ENCODE results near the gene PXDN.
A peak's percentile ranks its signal among the peaks of the same experiment; 100 is the strongest.
"Not testable (repeated sequence)": the region's sequence is repeated elsewhere in the genome, so short reads cannot be mapped to it uniquely, and the experiment has no call there.

The PXDN gene

GRCh38 chr2:1781291-1782080 is 37.2 kb upstream of the PXDN start:
- H3K4me3 Mint-ChIP-seq, result peak overlapping the region; percentile 61
- H3K27me3 Mint-ChIP-seq, result peaks cover 3% of the 10 kb centered on the region
- H3K4me1 Mint-ChIP-seq (ENCODE audit: low read depth), result peaks cover 45% of the 10 kb centered on the region
- H3K36me3 Mint-ChIP-seq (ENCODE audit: low read depth), result no peaks in the 10 kb centered on the region
- peak; percentile 63 for DNase-seq
- H3K9me3 Mint-ChIP-seq, result no peaks in the 10 kb centered on the region
- peak overlapping the region; percentile 86 for H3K27ac Mint-ChIP-seq

GRCh38 chr2:1780693-1781092 is 36.4 kb upstream of the PXDN start:
- peaks cover 3% of the 10 kb centered on the region for H3K27me3 Mint-ChIP-seq
- no peaks in the 10 kb centered on the region for H3K9me3 Mint-ChIP-seq
- DNase-seq, result no peak
- peak overlapping the region; percentile 61 for H3K4me3 Mint-ChIP-seq
- peak overlapping the region; percentile 86 for H3K27ac Mint-ChIP-seq
- H3K36me3 Mint-ChIP-seq (ENCODE audit: low read depth), result no peaks in the 10 kb centered on the region
- H3K4me1 Mint-ChIP-seq (ENCODE audit: low read depth), result peaks cover 45% of the 10 kb centered on the region

- DNase-seq; H3K36me3 Mint-ChIP-seq (ENCODE audit: low read depth); H3K27me3 Mint-ChIP-seq; H3K4me3 Mint-ChIP-seq; H3K27ac Mint-ChIP-seq; H3K9me3 Mint-ChIP-seq: not testable (repeated sequence)
- H3K4me1 Mint-ChIP-seq (ENCODE audit: low read depth), result peaks cover 45% of the 10 kb centered on the region
Measured at GRCh38 chr2:1780054-1780453, 35.7 kb upstream of the PXDN start.

GRCh38 chr2:1778566-1778965 is 34.3 kb upstream of the PXDN start:
- DNase-seq, result no peak
- no peak overlapping the region for H3K4me3 Mint-ChIP-seq
- H3K4me1 Mint-ChIP-seq (ENCODE audit: low read depth), result peaks cover 36% of the 10 kb centered on the region
- no peaks in the 10 kb centered on the region for H3K9me3 Mint-ChIP-seq
- no peaks in the 10 kb centered on the region for H3K27me3 Mint-ChIP-seq
- no peaks in the 10 kb centered on the region for H3K36me3 Mint-ChIP-seq (ENCODE audit: low read depth)
- H3K27ac Mint-ChIP-seq, result no peak overlapping the region

GRCh38 chr2:1777781-1778180 is 33.5 kb upstream of the PXDN start:
- Mint-ChIP-seq H3K4me3 (no peak overlapping the region), H3K9me3 (no peaks in the 10 kb centered on the region), H3K4me1 (ENCODE audit: low read depth) (peaks cover 33% of the 10 kb centered on the region), H3K27ac (peak overlapping the region; percentile 10), H3K27me3 (no peaks in the 10 kb centered on the region), H3K36me3 (ENCODE audit: low read depth) (no peaks in the 10 kb centered on the region)
- no peak for DNase-seq

- no peaks in the 10 kb centered on the region for H3K36me3 Mint-ChIP-seq (ENCODE audit: low read depth)
- no peak for DNase-seq
- H3K4me3 Mint-ChIP-seq, result no peak overlapping the region
- H3K27ac Mint-ChIP-seq, result no peak overlapping the region
- no peaks in the 10 kb centered on the region for H3K9me3 Mint-ChIP-seq
- H3K27me3 Mint-ChIP-seq, result no peaks in the 10 kb centered on the region
- H3K4me1 Mint-ChIP-seq (ENCODE audit: low read depth), result peaks cover 27% of the 10 kb centered on the region
Measured at GRCh38 chr2:1777156-1777555, 32.8 kb upstream of the PXDN start.

GRCh38 chr2:1775511-1776035 is 31.3 kb upstream of the PXDN start:
- no peak for DNase-seq
- Mint-ChIP-seq H3K27me3 (no peaks in the 10 kb centered on the region), H3K4me3 (no peak overlapping the region), H3K36me3 (ENCODE audit: low read depth) (no peaks in the 10 kb centered on the region), H3K4me1 (ENCODE audit: low read depth) (peaks cover 12% of the 10 kb centered on the region), H3K27ac (no peak overlapping the region), H3K9me3 (no peaks in the 10 kb centered on the region)

GRCh38 chr2:1774929-1775328 is 30.6 kb upstream of the PXDN start:
- no peak for DNase-seq
- Mint-ChIP-seq H3K4me1 (ENCODE audit: low read depth) (peaks cover 12% of the 10 kb centered on the region), H3K27ac (no peak overlapping the region), H3K4me3 (no peak overlapping the region), H3K9me3 (no peaks in the 10 kb centered on the region), H3K36me3 (ENCODE audit: low read depth) (no peaks in the 10 kb centered on the region), H3K27me3 (no peaks in the 10 kb centered on the region)

GRCh38 chr2:1773883-1774282 is 29.6 kb upstream of the PXDN start:
- Mint-ChIP-seq H3K9me3 (no peaks in the 10 kb centered on the region), H3K4me1 (ENCODE audit: low read depth) (peaks cover 12% of the 10 kb centered on the region), H3K4me3 (no peak overlapping the region), H3K36me3 (ENCODE audit: low read depth) (no peaks in the 10 kb centered on the region), H3K27ac (no peak overlapping the region), H3K27me3 (no peaks in the 10 kb centered on the region)
- DNase-seq, result no peak

GRCh38 chr2:1772471-1773267 is 28.4 kb upstream of the PXDN start:
- no peaks in the 10 kb centered on the region for H3K9me3 Mint-ChIP-seq
- no peak overlapping the region for H3K4me3 Mint-ChIP-seq
- no peaks in the 10 kb centered on the region for H3K27me3 Mint-ChIP-seq
- H3K36me3 Mint-ChIP-seq (ENCODE audit: low read depth), result no peaks in the 10 kb centered on the region
- no peak for DNase-seq
- H3K4me1 Mint-ChIP-seq (ENCODE audit: low read depth), result peaks cover 6% of the 10 kb centered on the region
- no peak overlapping the region for H3K27ac Mint-ChIP-seq

GRCh38 chr2:1771626-1772280 is 27.4 kb upstream of the PXDN start:
- H3K27me3 Mint-ChIP-seq, result no peaks in the 10 kb centered on the region
- H3K9me3 Mint-ChIP-seq, result no peaks in the 10 kb centered on the region
- no peaks in the 10 kb centered on the region for H3K36me3 Mint-ChIP-seq (ENCODE audit: low read depth)
- no peaks in the 10 kb centered on the region for H3K4me1 Mint-ChIP-seq (ENCODE audit: low read depth)
- H3K4me3 Mint-ChIP-seq, result no peak overlapping the region
- H3K27ac Mint-ChIP-seq, result no peak overlapping the region
- DNase-seq, result no peak

- no peaks in the 10 kb centered on the region for H3K9me3 Mint-ChIP-seq
- no peaks in the 10 kb centered on the region for H3K27me3 Mint-ChIP-seq
- no peak for DNase-seq
- no peaks in the 10 kb centered on the region for H3K36me3 Mint-ChIP-seq (ENCODE audit: low read depth)
- no peak overlapping the region for H3K27ac Mint-ChIP-seq
- H3K4me1 Mint-ChIP-seq (ENCODE audit: low read depth), result no peaks in the 10 kb centered on the region
- no peak overlapping the region for H3K4me3 Mint-ChIP-seq
Measured at GRCh38 chr2:1770566-1771380, 26.5 kb upstream of the PXDN start.

- no peaks in the 10 kb centered on the region for H3K4me1 Mint-ChIP-seq (ENCODE audit: low read depth)
- H3K4me3 Mint-ChIP-seq, result no peak overlapping the region
- DNase-seq, result peak; percentile 62
- no peak overlapping the region for H3K27ac Mint-ChIP-seq
- H3K9me3 Mint-ChIP-seq, result no peaks in the 10 kb centered on the region
- H3K27me3 Mint-ChIP-seq, result no peaks in the 10 kb centered on the region
- no peaks in the 10 kb centered on the region for H3K36me3 Mint-ChIP-seq (ENCODE audit: low read depth)
Measured at GRCh38 chr2:1769703-1770422, 25.5 kb upstream of the PXDN start.
